ENCODE data around the gene C1QA.
A peak's percentile ranks its signal among the peaks of the same experiment; 100 is the strongest.

The C1QA gene

GRCh38 chr1:22602060-22602740 lies 34.2 kb upstream of the C1QA start:
- H3K4me3 Mint-ChIP-seq, result no peak overlapping the region
- H3K4me1 Mint-ChIP-seq, result no peaks in the 10 kb centered on the region
- CTCF ChIA-PET, result no interaction called here
- DNase-seq, result no peak
- peaks cover 19% of the 10 kb centered on the region for H3K27me3 Mint-ChIP-seq
- H3K27ac Mint-ChIP-seq, result no peak overlapping the region
- H3K9me3 Mint-ChIP-seq, result no peaks in the 10 kb centered on the region
- no peaks in the 10 kb centered on the region for H3K36me3 Mint-ChIP-seq

- DNase-seq, result no peak
- CTCF ChIA-PET, result no interaction called here
- no peaks in the 10 kb centered on the region for H3K4me1 Mint-ChIP-seq
- no peak overlapping the region for H3K27ac Mint-ChIP-seq
- peaks cover 42% of the 10 kb centered on the region for H3K27me3 Mint-ChIP-seq
- H3K4me3 Mint-ChIP-seq, result no peak overlapping the region
- H3K9me3 Mint-ChIP-seq, result no peaks in the 10 kb centered on the region
- no peaks in the 10 kb centered on the region for H3K36me3 Mint-ChIP-seq
These were observed 30.3 kb upstream of the C1QA start for GRCh38 chr1:22606161-22606560.

GRCh38 chr1:22607154-22607553 lies 29.3 kb upstream of the C1QA start:
- DNase-seq, result no peak
- H3K4me1 Mint-ChIP-seq, result no peaks in the 10 kb centered on the region
- CTCF ChIA-PET, result no interaction called here
- no peak overlapping the region for H3K27ac Mint-ChIP-seq
- no peaks in the 10 kb centered on the region for H3K36me3 Mint-ChIP-seq
- no peak overlapping the region for H3K4me3 Mint-ChIP-seq
- H3K9me3 Mint-ChIP-seq, result no peaks in the 10 kb centered on the region
- H3K27me3 Mint-ChIP-seq, result peaks cover 47% of the 10 kb centered on the region

GRCh38 chr1:22608361-22608760 lies 28.1 kb upstream of the C1QA start:
- H3K9me3 Mint-ChIP-seq, result no peaks in the 10 kb centered on the region
- peaks cover 47% of the 10 kb centered on the region for H3K27me3 Mint-ChIP-seq
- no peak overlapping the region for H3K4me3 Mint-ChIP-seq
- H3K36me3 Mint-ChIP-seq, result no peaks in the 10 kb centered on the region
- H3K27ac Mint-ChIP-seq, result no peak overlapping the region
- no peak for DNase-seq
- CTCF ChIA-PET, result no interaction called here
- H3K4me1 Mint-ChIP-seq, result no peaks in the 10 kb centered on the region

- H3K4me3 Mint-ChIP-seq, result no peak overlapping the region
These were observed 27.1 kb upstream of the C1QA start for GRCh38 chr1:22609291-22609690.

GRCh38 chr1:22611530-22611947 lies 24.9 kb upstream of the C1QA start:
- H3K9me3 Mint-ChIP-seq, result no peaks in the 10 kb centered on the region
- DNase-seq, result peak; percentile 70
- no peaks in the 10 kb centered on the region for H3K4me1 Mint-ChIP-seq
- CTCF ChIA-PET, result no interaction called here
- H3K36me3 Mint-ChIP-seq, result no peaks in the 10 kb centered on the region
- no peak overlapping the region for H3K27ac Mint-ChIP-seq
- H3K27me3 Mint-ChIP-seq, result peaks cover 31% of the 10 kb centered on the region
- H3K4me3 Mint-ChIP-seq, result no peak overlapping the region

More at GRCh38 chr1:22609291-22609690, 27.1 kb upstream of the C1QA start:
- CTCF ChIA-PET, result no interaction called here
- no peak for DNase-seq
- H3K4me1 Mint-ChIP-seq, result no peaks in the 10 kb centered on the region
- no peaks in the 10 kb centered on the region for H3K36me3 Mint-ChIP-seq
- no peak overlapping the region for H3K27ac Mint-ChIP-seq
- peaks cover 39% of the 10 kb centered on the region for H3K27me3 Mint-ChIP-seq
- no peaks in the 10 kb centered on the region for H3K9me3 Mint-ChIP-seq

- CTCF ChIA-PET, result interaction anchor here (0.7 kb wide), 1 partner anchor 29 kb away, joined by 3 read pairs; no protein-coding TSS in a partner anchor
- no peaks in the 10 kb centered on the region for H3K9me3 Mint-ChIP-seq
- no peak for DNase-seq
- H3K4me1 Mint-ChIP-seq, result no peaks in the 10 kb centered on the region
- H3K36me3 Mint-ChIP-seq, result no peaks in the 10 kb centered on the region
- no peak overlapping the region for H3K4me3 Mint-ChIP-seq
- H3K27ac Mint-ChIP-seq, result no peak overlapping the region
- H3K27me3 Mint-ChIP-seq, result peaks cover 34% of the 10 kb centered on the region
These were observed 23.5 kb upstream of the C1QA start for GRCh38 chr1:22612671-22613571.

- Mint-ChIP-seq H3K9me3 (no peaks in the 10 kb centered on the region), H3K36me3 (no peaks in the 10 kb centered on the region)
- CTCF ChIA-PET, result interaction anchor here (0.7 kb wide), 1 partner anchor 28 kb away, joined by 3 read pairs; no protein-coding TSS in a partner anchor
These were observed 22.9 kb upstream of the C1QA start for GRCh38 chr1:22613572-22613918.

GRCh38 chr1:22613951-22614350 lies 22.5 kb upstream of the C1QA start:
- DNase-seq, result no peak
- Mint-ChIP-seq H3K4me3 (no peak overlapping the region), H3K27me3 (peaks cover 29% of the 10 kb centered on the region), H3K36me3 (no peaks in the 10 kb centered on the region), H3K27ac (no peak overlapping the region), H3K9me3 (no peaks in the 10 kb centered on the region), H3K4me1 (no peaks in the 10 kb centered on the region)
- CTCF ChIA-PET, result no interaction called here

More at GRCh38 chr1:22613572-22613918, 22.9 kb upstream of the C1QA start:
- H3K27ac Mint-ChIP-seq, result no peak overlapping the region
- no peak for DNase-seq
- peaks cover 30% of the 10 kb centered on the region for H3K27me3 Mint-ChIP-seq
- no peaks in the 10 kb centered on the region for H3K4me1 Mint-ChIP-seq
- no peak overlapping the region for H3K4me3 Mint-ChIP-seq

GRCh38 chr1:22615886-22616285 lies 20.5 kb upstream of the C1QA start:
- Mint-ChIP-seq H3K4me1 (no peaks in the 10 kb centered on the region), H3K9me3 (no peaks in the 10 kb centered on the region), H3K27me3 (peaks cover 27% of the 10 kb centered on the region), H3K4me3 (no peak overlapping the region), H3K27ac (no peak overlapping the region), H3K36me3 (no peaks in the 10 kb centered on the region)
- CTCF ChIA-PET, result no interaction called here
- no peak for DNase-seq

GRCh38 chr1:22616571-22616970 lies 19.9 kb upstream of the C1QA start:
- Mint-ChIP-seq H3K4me1 (no peaks in the 10 kb centered on the region), H3K27ac (no peak overlapping the region), H3K36me3 (no peaks in the 10 kb centered on the region), H3K9me3 (no peaks in the 10 kb centered on the region), H3K4me3 (no peak overlapping the region), H3K27me3 (peaks cover 25% of the 10 kb centered on the region)
- CTCF ChIA-PET, result interaction anchor here (0.9 kb wide), 1 partner anchor 25 kb away, joined by 4 read pairs; no protein-coding TSS in a partner anchor
- no peak for DNase-seq

GRCh38 chr1:22618056-22618455 lies 18.4 kb upstream of the C1QA start:
- peaks cover 28% of the 10 kb centered on the region for H3K27me3 Mint-ChIP-seq
- no peak overlapping the region for H3K27ac Mint-ChIP-seq

GRCh38 chr1:22619252-22619651 lies 17.2 kb upstream of the C1QA start:
- no peak for DNase-seq
- H3K4me1 Mint-ChIP-seq, result no peaks in the 10 kb centered on the region
- CTCF ChIA-PET, result no interaction called here
- peaks cover 28% of the 10 kb centered on the region for H3K27me3 Mint-ChIP-seq
- H3K9me3 Mint-ChIP-seq, result no peaks in the 10 kb centered on the region
- H3K36me3 Mint-ChIP-seq, result no peaks in the 10 kb centered on the region
- no peak overlapping the region for H3K4me3 Mint-ChIP-seq
- no peak overlapping the region for H3K27ac Mint-ChIP-seq

More at GRCh38 chr1:22618056-22618455, 18.4 kb upstream of the C1QA start:
- Mint-ChIP-seq H3K4me3 (no peak overlapping the region), H3K4me1 (no peaks in the 10 kb centered on the region), H3K9me3 (no peaks in the 10 kb centered on the region), H3K36me3 (no peaks in the 10 kb centered on the region)
- CTCF ChIA-PET, result no interaction called here
- DNase-seq, result no peak

GRCh38 chr1:22619798-22620197 lies 16.6 kb upstream of the C1QA start:
- no peaks in the 10 kb centered on the region for H3K9me3 Mint-ChIP-seq
- no peak overlapping the region for H3K27ac Mint-ChIP-seq
- peaks cover 28% of the 10 kb centered on the region for H3K27me3 Mint-ChIP-seq
- H3K4me1 Mint-ChIP-seq, result no peaks in the 10 kb centered on the region
- H3K4me3 Mint-ChIP-seq, result no peak overlapping the region
- no peak for DNase-seq
- CTCF ChIA-PET, result no interaction called here
- H3K36me3 Mint-ChIP-seq, result no peaks in the 10 kb centered on the region

- Mint-ChIP-seq H3K9me3 (no peaks in the 10 kb centered on the region), H3K4me3 (no peak overlapping the region), H3K27ac (no peak overlapping the region), H3K27me3 (peaks cover 38% of the 10 kb centered on the region), H3K36me3 (no peaks in the 10 kb centered on the region), H3K4me1 (no peaks in the 10 kb centered on the region)
- CTCF ChIA-PET, result no interaction called here
- DNase-seq, result no peak
These were observed 14.7 kb upstream of the C1QA start for GRCh38 chr1:22621761-22622160.
